ENCODE results near the gene TBC1D14. TPM values are rescaled to one million over a fixed set of nuclear protein-coding genes. Genes with fewer than 3 reads are reported as not detected.
A peak's percentile ranks its signal among the peaks of the same experiment; 100 is the strongest.

TBC1D14 gene
- total RNA-seq, 2 experiments from 2014 or later = 36.7 to 44.0 TPM

GRCh38 chr4:7027913-7028312 is 118.3 kb downstream of the TBC1D14 start:
- Mint-ChIP-seq H3K36me3 (ENCODE audit: low read depth) (peaks cover 44% of the 10 kb centered on the region), H3K27me3 (no peaks in the 10 kb centered on the region), H3K27ac (peak overlapping the region; percentile 34), H3K4me3 (no peak overlapping the region), H3K9me3 (ENCODE audit: low read depth) (no peaks in the 10 kb centered on the region), H3K4me1 (no peaks in the 10 kb centered on the region)
- ChIA-PET POLR2A (no interaction called here), CTCF (no interaction called here)
- no peak for ATAC-seq
- intact Hi-C loops (cut with DNase I, micrococcal nuclease) = no loop called here
- DNase-seq = no peak

GRCh38 chr4:7029212-7029611 is 119.6 kb downstream of the TBC1D14 start:
- POLR2A ChIA-PET = no interaction called here
- DNase-seq (no peak), ATAC-seq (no peak)
- intact Hi-C loops (cut with DNase I, micrococcal nuclease) = no loop called here
- H3K4me1 Mint-ChIP-seq = no peaks in the 10 kb centered on the region
- H3K27me3 Mint-ChIP-seq = no peaks in the 10 kb centered on the region
- no peak overlapping the region for H3K4me3 Mint-ChIP-seq
- H3K9me3 Mint-ChIP-seq (ENCODE audit: low read depth) = no peaks in the 10 kb centered on the region
- CTCF ChIA-PET = interaction anchor here (2.2 kb wide), 1 partner anchor 13 kb away, joined by 10 read pairs; the partner anchor contains the start of gene TADA2B
- no peak overlapping the region for H3K27ac Mint-ChIP-seq
- H3K36me3 Mint-ChIP-seq (ENCODE audit: low read depth) = peaks cover 43% of the 10 kb centered on the region

GRCh38 chr4:7029921-7030320 is 120.3 kb downstream of the TBC1D14 start:
- no peak for ATAC-seq
- H3K9me3 Mint-ChIP-seq (ENCODE audit: low read depth) = no peaks in the 10 kb centered on the region
- ChIA-PET POLR2A (no interaction called here), CTCF (interaction anchor here (1.7 to 2.2 kb wide), 2 partner anchors 13 to 29 kb away, joined by 3 to 10 read pairs; partner anchors contain the start of gene TADA2B)
- H3K27ac Mint-ChIP-seq = no peak overlapping the region
- no peaks in the 10 kb centered on the region for H3K4me1 Mint-ChIP-seq
- DNase-seq = no peak
- H3K4me3 Mint-ChIP-seq = no peak overlapping the region
- H3K27me3 Mint-ChIP-seq = no peaks in the 10 kb centered on the region
- peaks cover 43% of the 10 kb centered on the region for H3K36me3 Mint-ChIP-seq (ENCODE audit: low read depth)
- intact Hi-C loops (cut with DNase I, micrococcal nuclease) = no loop called here

- intact Hi-C loops (cut with DNase I, micrococcal nuclease) = no loop called here
- Mint-ChIP-seq H3K36me3 (ENCODE audit: low read depth) (peaks cover 43% of the 10 kb centered on the region), H3K4me3 (no peak overlapping the region), H3K4me1 (no peaks in the 10 kb centered on the region), H3K27ac (no peak overlapping the region), H3K27me3 (no peaks in the 10 kb centered on the region), H3K9me3 (ENCODE audit: low read depth) (no peaks in the 10 kb centered on the region)
- POLR2A ChIA-PET = no interaction called here
- no peak for ATAC-seq
- no peak for DNase-seq
- CTCF ChIA-PET = interaction anchor here (0.7 to 2.2 kb wide), 5 partner anchors 10 to 166 kb away, joined by 3 to 10 read pairs (median 3); partner anchors contain the start of gene TADA2B
Observed at GRCh38 chr4:7030856-7031255, 121.2 kb downstream of the TBC1D14 start.

GRCh38 chr4:7031558-7032449 is 122.2 kb downstream of the TBC1D14 start:
- intact Hi-C loops (cut with DNase I, micrococcal nuclease) = no loop called here
- peaks cover 36% of the 10 kb centered on the region for H3K36me3 Mint-ChIP-seq (ENCODE audit: low read depth)
- CTCF ChIA-PET = interaction anchor here (1.0 to 2.2 kb wide), 4 partner anchors 11 to 40 kb away, joined by 3 to 10 read pairs (median 4); partner anchors contain the start of gene TADA2B
- no peaks in the 10 kb centered on the region for H3K27me3 Mint-ChIP-seq
- H3K27ac Mint-ChIP-seq = no peak overlapping the region
- H3K9me3 Mint-ChIP-seq (ENCODE audit: low read depth) = no peaks in the 10 kb centered on the region
- no peak overlapping the region for H3K4me3 Mint-ChIP-seq
- POLR2A ChIA-PET = no interaction called here
- H3K4me1 Mint-ChIP-seq = no peaks in the 10 kb centered on the region
- no peak for DNase-seq
- no peak for ATAC-seq

GRCh38 chr4:7032596-7032995 is 123.0 kb downstream of the TBC1D14 start:
- intact Hi-C loops (cut with DNase I, micrococcal nuclease) = no loop called here
- Mint-ChIP-seq H3K27me3 (no peaks in the 10 kb centered on the region), H3K4me1 (peaks cover 4% of the 10 kb centered on the region), H3K36me3 (ENCODE audit: low read depth) (peaks cover 30% of the 10 kb centered on the region), H3K9me3 (ENCODE audit: low read depth) (no peaks in the 10 kb centered on the region), H3K4me3 (no peak overlapping the region), H3K27ac (no peak overlapping the region)
- DNase-seq (no peak), ATAC-seq (no peak)
- POLR2A ChIA-PET = no interaction called here
- CTCF ChIA-PET = no interaction called here

- Mint-ChIP-seq H3K4me1 (peaks cover 4% of the 10 kb centered on the region), H3K36me3 (ENCODE audit: low read depth) (peaks cover 21% of the 10 kb centered on the region), H3K27ac (no peak overlapping the region), H3K9me3 (ENCODE audit: low read depth) (no peaks in the 10 kb centered on the region), H3K4me3 (no peak overlapping the region), H3K27me3 (no peaks in the 10 kb centered on the region)
- POLR2A ChIA-PET = no interaction called here
- no peak for ATAC-seq
- intact Hi-C loops (cut with DNase I, micrococcal nuclease) = no loop called here
- DNase-seq = no peak
- CTCF ChIA-PET = interaction anchor here (0.6 to 1.4 kb wide), 5 partner anchors 23 to 205 kb away, joined by 3 to 4 read pairs (median 3); no protein-coding TSS in a partner anchor
Observed at GRCh38 chr4:7034262-7035081, 124.8 kb downstream of the TBC1D14 start.

- DNase-seq (no peak), ATAC-seq (peak; percentile 51)
- POLR2A ChIA-PET = no interaction called here
- no peaks in the 10 kb centered on the region for H3K36me3 Mint-ChIP-seq (ENCODE audit: low read depth)
- no peak overlapping the region for H3K4me3 Mint-ChIP-seq
- no peak overlapping the region for H3K27ac Mint-ChIP-seq
- intact Hi-C loops (cut with DNase I, micrococcal nuclease) = no loop called here
- peaks cover 14% of the 10 kb centered on the region for H3K4me1 Mint-ChIP-seq
- CTCF ChIA-PET = no interaction called here
- H3K27me3 Mint-ChIP-seq = peaks cover 3% of the 10 kb centered on the region
- H3K9me3 Mint-ChIP-seq (ENCODE audit: low read depth) = no peaks in the 10 kb centered on the region
Observed at GRCh38 chr4:7037425-7037824, 127.8 kb downstream of the TBC1D14 start.

GRCh38 chr4:7040765-7041164 is 131.1 kb downstream of the TBC1D14 start:
- ATAC-seq = no peak
- POLR2A ChIA-PET = interaction anchor here (1.1 kb wide), 1 partner anchor 27 kb away, joined by 7 read pairs; the partner anchor contains the start of gene GRPEL1
- intact Hi-C loops (cut with DNase I, micrococcal nuclease) = loop anchor here in 1 of 2 experiments (10.0 kb wide), 1 partner anchor 126 kb away; no protein-coding TSS in a partner anchor

GRCh38 chr4:7041246-7041645 is 131.6 kb downstream of the TBC1D14 start:
- DNase-seq (no peak), ATAC-seq (no peak)
- intact Hi-C loops (cut with DNase I, micrococcal nuclease) = loop anchor here in 1 of 2 experiments (10.0 kb wide), 1 partner anchor 126 kb away; no protein-coding TSS in a partner anchor
- ChIA-PET CTCF (interaction anchor here (0.7 to 8.9 kb wide), 5 partner anchors 11 to 197 kb away, joined by 3 to 126 read pairs (median 3); partner anchors contain the start of gene GRPEL1), POLR2A (interaction anchor here (1.1 kb wide), 1 partner anchor 27 kb away, joined by 7 read pairs; the partner anchor contains the start of gene GRPEL1)
- H3K36me3 Mint-ChIP-seq (ENCODE audit: low read depth) = no peaks in the 10 kb centered on the region
- H3K4me3 Mint-ChIP-seq = no peak overlapping the region
- H3K27ac Mint-ChIP-seq = no peak overlapping the region
- H3K4me1 Mint-ChIP-seq = peaks cover 37% of the 10 kb centered on the region
- peaks cover 3% of the 10 kb centered on the region for H3K27me3 Mint-ChIP-seq
- no peaks in the 10 kb centered on the region for H3K9me3 Mint-ChIP-seq (ENCODE audit: low read depth)

More at GRCh38 chr4:7040765-7041164, 131.1 kb downstream of the TBC1D14 start:
- no peak overlapping the region for H3K4me3 Mint-ChIP-seq
- peaks cover 32% of the 10 kb centered on the region for H3K4me1 Mint-ChIP-seq
- CTCF ChIA-PET = interaction anchor here (1.0 to 8.9 kb wide), 2 partner anchors 14 to 28 kb away, joined by 3 to 126 read pairs; partner anchors contain the start of gene GRPEL1
- H3K27me3 Mint-ChIP-seq = peaks cover 3% of the 10 kb centered on the region
- no peaks in the 10 kb centered on the region for H3K36me3 Mint-ChIP-seq (ENCODE audit: low read depth)
- DNase-seq = no peak
- no peak overlapping the region for H3K27ac Mint-ChIP-seq
- no peaks in the 10 kb centered on the region for H3K9me3 Mint-ChIP-seq (ENCODE audit: low read depth)
